Measurements from ENCODE around the gene SLC25A22. TPM values are rescaled to one million over a fixed set of nuclear protein-coding genes. Genes with fewer than 3 reads are reported as not detected.

Gene SLC25A22
- total RNA-seq, 2 experiments from 2014 or later: 81.1 to 83.9 TPM

DNA sequence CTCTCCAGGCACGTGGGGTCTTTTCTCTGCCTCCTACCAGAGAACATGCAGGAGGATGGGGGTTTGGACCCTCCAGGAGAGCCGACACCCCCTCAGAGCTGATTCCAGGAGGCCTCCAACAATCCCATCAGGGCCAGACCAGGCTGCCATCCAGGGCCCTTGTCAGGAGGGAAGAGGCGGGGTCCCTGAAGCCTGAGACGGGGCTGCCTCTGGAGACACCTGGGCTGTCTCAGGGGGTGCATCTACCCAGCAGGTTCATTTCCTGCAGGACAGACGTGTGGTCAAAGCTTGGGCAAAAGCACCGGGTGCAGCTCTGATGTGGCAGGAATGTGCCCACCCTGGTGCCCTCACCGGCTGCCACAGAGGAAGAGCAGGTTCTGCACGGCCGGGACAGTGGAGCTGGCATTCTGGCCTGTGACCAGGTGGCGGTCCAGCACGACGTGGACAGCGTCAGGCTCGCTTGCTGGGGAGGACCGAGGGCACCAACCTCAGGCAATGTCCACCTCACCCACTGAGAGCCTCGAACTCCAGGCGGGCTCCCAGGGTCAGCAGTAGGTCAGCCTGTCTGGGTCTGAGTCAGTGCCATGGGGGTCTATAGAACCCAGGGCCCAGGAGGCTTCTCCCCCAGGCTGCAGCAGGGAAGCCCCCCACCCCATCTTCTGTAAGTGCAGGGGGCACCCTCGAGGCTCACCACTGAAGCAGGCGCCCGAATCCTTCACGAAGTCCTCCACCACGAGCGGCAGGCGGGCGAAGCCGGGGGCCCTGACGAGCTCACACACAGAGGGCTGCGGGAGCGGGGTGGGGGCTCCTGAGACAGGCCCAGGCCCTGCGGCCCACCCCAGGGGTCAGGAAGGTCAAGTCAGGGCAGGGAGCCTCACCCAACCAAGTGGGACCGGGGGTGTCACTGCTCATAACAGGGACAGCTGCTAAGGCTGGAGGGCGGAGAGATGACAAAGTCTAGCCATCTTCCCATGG, 27.2 kb downstream of the SLC25A22 start:
- ChIA-PET POLR2A (interaction anchor here (0.5 kb wide), 1 partner anchor 82 kb away, joined by 6 read pairs; no protein-coding TSS in a partner anchor), CTCF (no interaction called here)

DNA sequence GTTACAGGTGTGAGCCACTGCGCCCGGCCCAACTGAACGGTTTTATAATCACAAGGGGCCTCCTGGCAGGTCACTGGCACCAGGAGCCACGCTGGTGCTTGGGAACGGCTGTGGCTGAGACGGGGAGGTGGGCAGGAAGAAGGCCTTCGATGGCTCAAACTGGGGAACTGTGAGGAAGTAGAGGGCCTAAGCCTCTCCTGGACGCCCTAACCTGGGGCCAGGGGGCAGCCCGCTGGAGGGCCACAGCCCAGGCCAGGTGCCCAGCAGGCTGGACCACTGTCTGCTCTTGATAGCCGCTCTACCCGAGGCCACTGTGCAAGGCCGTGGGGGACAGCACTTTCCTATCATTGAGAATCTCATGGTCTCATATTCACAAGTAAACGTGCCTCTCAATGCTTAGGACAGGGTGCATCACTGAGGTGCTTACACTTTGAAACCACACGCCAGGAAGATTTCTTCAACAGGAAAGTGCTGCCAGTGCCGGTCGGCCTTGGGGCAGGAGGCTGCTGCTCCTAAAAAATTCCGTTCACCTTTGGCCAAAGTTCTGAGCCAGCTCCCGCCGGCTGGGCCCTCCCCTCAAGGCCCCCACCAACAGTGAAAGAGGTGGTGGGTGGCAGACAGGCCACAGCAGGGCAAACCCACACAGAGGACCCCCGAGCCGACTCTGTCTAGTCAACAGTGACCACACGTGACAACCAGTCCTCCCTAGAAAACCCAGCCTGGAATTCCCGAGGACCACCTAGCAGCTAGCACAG, 28.0 kb downstream of the SLC25A22 start:
- ChIA-PET CTCF (no interaction called here), POLR2A (interaction anchor here (0.5 kb wide), 1 partner anchor 81 kb away, joined by 6 read pairs; no protein-coding TSS in a partner anchor)

DNA sequence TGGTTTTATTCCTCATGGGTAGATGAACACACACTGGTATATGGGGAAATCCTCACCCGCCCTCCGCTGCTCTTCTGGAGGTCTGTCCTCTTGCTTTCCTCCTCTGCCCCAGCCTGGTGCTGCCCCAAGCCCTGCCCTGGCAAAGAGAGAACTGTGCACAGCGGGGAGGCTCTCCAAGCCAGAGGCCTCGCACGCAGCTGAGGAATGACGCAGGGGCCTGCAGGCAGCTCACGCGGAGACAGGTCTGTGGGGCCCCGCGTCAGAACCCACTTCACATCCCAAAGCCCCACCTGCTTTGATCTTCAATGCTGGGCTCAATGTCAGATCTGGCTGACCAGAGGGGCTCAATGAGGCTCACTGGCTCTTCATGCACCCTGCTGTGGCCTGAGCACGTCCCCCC, 30.8 kb downstream of the SLC25A22 start:
- ChIA-PET POLR2A (no interaction called here), CTCF (interaction anchor here (1.2 kb wide), 1 partner anchor 13 kb away, joined by 3 read pairs; no protein-coding TSS in a partner anchor)

DNA sequence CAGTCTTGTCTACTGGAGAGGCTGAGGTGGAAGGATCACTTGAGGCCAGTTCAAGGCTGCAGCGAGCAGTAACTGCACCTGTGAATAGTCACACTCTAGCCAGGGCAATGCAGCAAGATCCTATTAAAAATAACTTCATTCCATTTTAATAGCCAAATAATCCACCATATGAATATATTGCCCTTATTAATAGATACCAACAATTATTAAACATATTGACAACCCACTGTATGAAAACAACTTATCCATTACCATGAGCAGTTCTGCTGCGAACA, 31.2 kb downstream of the SLC25A22 start:
- POLR2A ChIA-PET: no interaction called here
- CTCF ChIA-PET: interaction anchor here (0.7 to 1.2 kb wide), 2 partner anchors 13 to 37 kb away, joined by 3 read pairs; no protein-coding TSS in a partner anchor

DNA sequence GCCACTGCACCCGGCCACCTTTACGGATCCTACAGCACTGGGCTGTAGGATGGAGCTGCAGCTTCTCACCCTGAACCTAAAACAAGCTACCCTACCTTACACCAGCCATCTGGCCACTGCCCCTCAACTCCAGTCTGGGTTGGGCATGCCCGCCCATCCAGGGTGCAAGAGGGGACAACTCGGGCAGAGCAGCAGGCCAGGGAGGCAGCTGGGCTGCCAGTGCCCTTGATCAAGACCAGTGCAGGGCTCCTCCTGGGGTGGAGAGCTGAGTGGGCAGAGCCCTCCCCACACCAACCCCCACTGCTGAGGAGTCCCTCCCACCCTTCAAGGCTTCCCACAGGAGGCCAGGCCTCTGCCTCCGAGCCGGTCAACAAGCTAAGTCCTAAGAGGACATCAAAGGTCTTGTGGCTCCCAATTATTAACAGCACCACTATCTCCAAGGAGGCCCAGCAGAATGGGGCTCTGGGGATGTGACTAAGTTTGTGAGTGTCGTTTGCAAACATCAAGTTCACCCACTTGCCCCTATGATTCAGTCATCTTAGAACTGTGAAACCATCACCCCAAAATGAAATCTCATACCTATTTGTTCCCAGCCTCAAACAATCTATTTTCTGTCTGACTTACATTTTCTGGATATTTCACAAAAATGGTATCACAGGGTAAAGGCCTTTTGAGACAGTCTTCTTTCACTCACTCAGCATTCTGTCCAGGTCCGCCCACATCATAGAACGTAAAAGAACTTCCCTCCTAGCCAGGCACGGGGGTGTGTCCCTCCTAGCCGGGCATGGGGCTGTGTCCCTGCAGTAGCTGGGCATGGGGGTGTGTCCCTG, 31.8 kb downstream of the SLC25A22 start:
- ChIA-PET POLR2A (interaction anchor here (0.5 to 1.2 kb wide), 3 partner anchors 11 to 253 kb away, joined by 3 read pairs; partner anchors contain the start of gene TALDO1), CTCF (interaction anchor here (0.7 to 1.2 kb wide), 3 partner anchors 9 to 38 kb away, joined by 3 read pairs; no protein-coding TSS in a partner anchor)

DNA sequence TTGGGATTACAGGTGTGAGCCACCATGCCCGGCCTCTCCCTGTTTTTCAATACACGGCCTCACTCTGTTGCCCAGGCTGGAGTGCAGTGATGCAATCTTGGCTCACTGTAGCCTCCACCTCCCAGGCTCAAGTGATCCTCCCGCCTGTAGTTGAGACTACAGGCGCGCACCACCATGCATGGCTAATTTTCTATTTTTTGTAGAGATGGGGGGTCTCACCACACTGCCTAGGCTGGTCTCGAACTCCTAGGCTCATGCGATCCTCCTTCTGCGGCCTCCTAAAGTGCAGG, 32.3 kb downstream of the SLC25A22 start:
- ChIA-PET POLR2A (interaction anchor here (0.5 to 1.2 kb wide), 3 partner anchors 11 to 252 kb away, joined by 3 read pairs; partner anchors contain the start of gene TALDO1), CTCF (interaction anchor here (1.2 kb wide), 1 partner anchor 9 kb away, joined by 3 read pairs; no protein-coding TSS in a partner anchor)

DNA sequence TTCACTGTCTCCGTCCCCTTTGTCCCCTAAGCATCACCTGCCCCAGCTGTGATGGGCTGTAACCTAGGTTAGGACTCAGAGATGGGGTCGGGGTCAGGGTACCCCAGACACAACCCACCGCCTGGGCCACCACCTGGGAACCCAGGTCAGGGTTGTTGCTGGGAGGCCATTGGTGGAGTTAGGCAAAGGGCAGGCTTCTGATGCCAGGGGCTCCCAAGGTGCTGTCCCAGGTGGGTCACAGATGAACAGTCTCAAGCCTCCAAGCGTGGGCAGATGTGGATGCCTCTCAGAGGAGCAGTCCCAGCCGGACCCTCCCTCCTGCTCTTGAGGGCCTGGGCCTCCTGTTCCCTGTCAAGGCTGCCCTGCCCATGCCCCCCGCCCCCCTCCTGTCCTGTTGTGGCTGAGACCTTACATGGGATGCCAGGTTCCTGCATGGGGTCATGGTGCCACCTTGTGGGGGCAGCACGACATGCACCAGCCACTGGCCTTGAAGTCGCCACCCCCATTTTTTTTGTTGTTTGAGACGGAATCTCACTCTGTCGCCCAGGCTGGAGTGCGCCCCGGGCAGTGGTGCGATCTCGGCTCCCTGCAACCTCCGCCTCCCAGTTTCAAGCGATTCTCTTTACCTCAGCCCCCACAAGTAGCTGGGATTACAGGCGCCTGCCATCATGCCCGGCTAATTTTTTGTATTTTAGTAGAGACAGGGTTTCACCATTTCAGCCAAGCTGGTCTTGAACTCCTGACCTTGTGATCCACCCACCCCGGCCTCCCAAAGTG, 32.9 kb downstream of the SLC25A22 start:
- ChIA-PET POLR2A (interaction anchor here (0.5 to 1.2 kb wide), 2 partner anchors 12 to 252 kb away, joined by 3 read pairs; no protein-coding TSS in a partner anchor), CTCF (interaction anchor here (1.1 to 1.2 kb wide), 2 partner anchors 10 to 37 kb away, joined by 3 read pairs; no protein-coding TSS in a partner anchor)

DNA sequence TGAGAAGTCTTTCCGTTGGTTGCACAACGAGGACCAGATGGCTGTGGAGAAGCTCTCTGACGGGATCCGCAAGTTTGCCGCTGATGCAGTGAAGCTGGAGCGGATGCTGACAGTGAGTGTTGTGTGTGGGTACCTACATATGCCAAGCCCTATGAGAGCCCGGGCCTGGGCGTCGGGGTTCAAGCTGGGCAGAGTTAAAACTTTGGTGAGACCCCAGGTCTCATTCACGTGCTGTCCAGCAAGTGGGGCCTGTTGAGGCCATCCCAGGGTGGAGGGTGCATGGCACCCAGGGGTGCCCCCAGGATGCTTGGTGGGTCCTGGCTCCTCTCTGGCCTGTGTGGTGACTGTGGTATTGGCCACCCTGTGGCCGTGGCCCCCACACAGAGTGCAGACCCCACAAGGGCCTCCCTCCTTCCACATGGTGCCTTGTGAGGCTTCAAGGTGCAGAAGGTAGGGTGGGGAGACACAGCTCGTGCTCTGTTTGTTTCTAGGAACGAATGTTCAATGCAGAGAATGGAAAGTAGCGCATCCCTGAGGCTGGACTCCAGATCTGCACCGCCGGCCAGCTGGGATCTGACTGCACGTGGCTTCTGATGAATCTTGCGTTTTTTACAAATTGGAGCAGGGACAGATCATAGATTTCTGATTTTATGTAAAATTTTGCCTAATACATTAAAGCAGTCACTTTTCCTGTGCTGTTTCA, 33.6 kb downstream of the SLC25A22 start:
- ChIA-PET POLR2A (interaction anchor here (0.9 to 1.5 kb wide), 2 partner anchors 18 to 26 kb away, joined by 3 read pairs; partner anchors contain the start of genes CEND1 and TALDO1), CTCF (interaction anchor here (1.1 to 1.4 kb wide), 3 partner anchors 18 to 37 kb away, joined by 3 to 5 read pairs (median 3); partner anchors contain the start of gene TALDO1)

DNA sequence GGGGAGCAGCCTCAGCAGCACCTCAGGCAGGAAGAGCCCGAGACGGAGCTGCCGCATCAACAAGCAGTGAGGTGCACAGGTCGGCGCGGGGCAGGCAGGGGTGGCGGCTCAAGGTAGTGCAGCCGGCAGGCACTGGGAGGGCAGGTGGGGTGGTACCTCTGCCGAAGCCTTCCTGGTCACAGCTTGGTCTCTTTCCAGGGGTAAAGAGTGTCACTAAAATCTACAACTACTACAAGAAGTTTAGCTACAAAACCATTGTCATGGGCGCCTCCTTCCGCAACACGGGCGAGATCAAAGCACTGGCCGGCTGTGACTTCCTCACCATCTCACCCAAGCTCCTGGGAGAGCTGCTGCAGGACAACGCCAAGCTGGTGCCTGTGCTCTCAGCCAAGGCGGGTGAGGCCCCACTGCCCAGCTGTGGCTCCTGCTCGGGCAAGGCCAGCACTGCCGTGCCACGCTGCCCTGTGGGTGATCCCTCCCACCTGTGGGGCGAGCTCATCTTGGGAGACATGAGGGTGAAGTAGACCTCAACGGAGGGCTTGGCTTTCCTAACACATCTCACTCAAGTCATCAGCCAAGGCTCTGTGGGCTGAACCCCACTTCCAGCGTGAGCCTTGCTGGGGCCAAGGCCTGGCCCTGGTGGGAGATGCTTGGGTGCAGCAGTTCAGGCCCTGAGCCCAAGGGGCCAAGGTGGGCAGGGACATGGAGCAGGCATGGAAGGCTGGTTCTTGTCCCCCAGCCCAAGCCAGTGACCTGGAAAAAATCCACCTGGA, 34.3 kb downstream of the SLC25A22 start:
- CTCF ChIA-PET: interaction anchor here (1.1 to 1.4 kb wide), 4 partner anchors 17 to 36 kb away, joined by 3 to 5 read pairs (median 3); partner anchors contain the start of gene TALDO1
- POLR2A ChIA-PET: interaction anchor here (0.9 to 1.5 kb wide), 2 partner anchors 17 to 26 kb away, joined by 3 read pairs; partner anchors contain the start of genes CEND1 and TALDO1

DNA sequence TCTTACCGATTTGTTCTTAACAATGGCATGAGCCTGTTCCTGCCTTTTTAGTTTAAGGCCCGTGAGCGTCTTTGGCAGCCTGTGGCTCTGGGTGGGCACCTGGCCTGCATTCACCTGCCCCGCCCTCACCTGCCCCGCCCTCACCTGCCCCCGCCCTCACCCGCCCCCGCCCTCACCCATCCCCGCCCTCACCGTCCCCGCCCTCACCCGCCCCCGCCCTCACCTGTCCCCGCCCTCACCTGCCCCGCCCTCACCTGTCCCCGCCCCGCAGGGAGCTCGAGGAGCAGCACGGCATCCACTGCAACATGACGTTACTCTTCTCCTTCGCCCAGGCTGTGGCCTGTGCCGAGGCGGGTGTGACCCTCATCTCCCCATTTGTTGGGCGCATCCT, 35.0 kb downstream of the SLC25A22 start:
- ChIA-PET CTCF (interaction anchor here (1.2 to 1.4 kb wide), 3 partner anchors 16 to 35 kb away, joined by 3 to 5 read pairs (median 3); partner anchors contain the start of gene TALDO1), POLR2A (interaction anchor here (1.5 kb wide), 1 partner anchor 16 kb away, joined by 3 read pairs; the partner anchor contains the start of gene TALDO1)

DNA sequence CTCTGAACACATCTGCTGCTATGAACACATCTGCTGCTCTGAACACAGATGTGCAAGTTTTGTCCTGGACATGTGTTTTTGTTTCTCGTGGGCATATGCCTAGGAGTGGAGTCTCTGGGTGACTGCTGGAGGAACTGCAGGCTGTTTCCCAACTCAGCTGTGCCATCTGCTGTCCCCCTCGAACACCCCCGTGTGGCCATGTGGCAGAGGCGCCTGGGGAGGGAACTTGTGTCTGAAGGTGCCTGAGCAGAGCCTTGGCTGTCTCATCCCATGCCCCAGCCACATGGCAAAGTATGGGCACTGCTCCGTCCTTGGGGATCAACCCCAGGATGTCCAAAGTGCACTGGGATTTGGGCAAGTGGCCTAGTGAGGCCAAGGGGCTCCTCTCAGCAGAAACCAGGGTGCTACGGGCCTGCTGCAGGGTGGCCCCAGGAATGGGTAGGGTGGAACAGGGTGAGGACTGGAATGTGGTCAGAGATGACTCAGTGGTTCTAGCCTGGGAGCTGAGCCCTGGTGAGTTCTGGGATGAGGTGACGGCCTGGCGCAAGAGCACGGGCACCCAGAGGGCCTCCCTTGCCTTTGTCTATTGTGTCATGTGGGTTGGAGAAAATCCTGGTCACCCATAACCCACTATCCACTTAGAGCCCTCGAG, 35.5 kb downstream of the SLC25A22 start:
- ChIA-PET POLR2A (no interaction called here), CTCF (interaction anchor here (0.6 to 1.5 kb wide), 3 partner anchors 12 to 937 kb away, joined by 3 to 4 read pairs (median 3); no protein-coding TSS in a partner anchor)

DNA sequence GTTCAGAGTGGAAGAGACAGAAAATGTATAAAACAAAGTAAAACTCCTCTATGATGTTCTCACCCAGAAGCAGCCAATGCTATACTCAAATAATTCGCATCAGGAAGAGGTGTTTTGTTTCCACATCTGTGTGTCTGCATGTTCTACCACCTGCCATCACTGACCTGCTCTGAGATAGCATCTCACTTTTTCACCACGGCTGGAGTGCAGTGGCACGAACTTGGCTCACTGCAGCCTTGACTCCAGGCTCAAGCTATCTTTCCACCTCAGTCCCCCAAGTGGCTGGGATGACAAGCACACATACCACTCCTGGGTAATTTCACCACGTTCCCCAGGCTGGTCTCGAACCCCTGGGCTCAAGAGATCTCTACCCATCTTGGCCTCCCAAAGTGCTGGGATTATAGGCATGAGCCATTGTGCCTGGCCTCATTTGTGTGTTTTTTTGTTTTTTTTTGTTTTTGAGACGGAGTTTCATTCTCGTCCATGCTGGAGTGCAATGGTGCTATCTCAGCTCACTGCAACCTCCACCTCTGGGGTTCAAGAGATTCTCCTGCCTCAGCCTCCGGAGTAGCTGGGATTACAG, 36.5 kb downstream of the SLC25A22 start:
- CTCF ChIA-PET: interaction anchor here (0.6 to 1.5 kb wide), 2 partner anchors 11 to 937 kb away, joined by 3 to 4 read pairs; no protein-coding TSS in a partner anchor
- POLR2A ChIA-PET: no interaction called here

DNA sequence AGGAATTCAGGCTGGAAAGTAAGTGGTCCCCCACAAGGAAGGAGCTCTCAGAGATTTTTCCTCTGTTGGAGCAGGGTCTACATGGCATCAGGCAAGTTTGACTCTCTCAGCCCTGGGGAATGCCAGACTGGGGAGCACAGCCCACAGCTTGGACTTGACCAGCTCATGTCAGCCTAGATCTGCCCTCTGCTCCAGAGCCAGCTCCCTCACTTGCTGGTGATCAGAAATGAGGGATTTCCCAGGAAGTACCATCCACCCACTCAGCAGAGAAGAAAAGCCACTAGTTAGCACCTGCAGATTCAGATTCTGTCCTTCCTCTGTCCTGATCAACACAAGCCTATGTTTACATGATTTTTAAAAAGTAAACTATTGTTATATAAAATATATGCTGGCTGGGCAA, 37.8 kb downstream of the SLC25A22 start:
- CTCF ChIA-PET: no interaction called here

DNA sequence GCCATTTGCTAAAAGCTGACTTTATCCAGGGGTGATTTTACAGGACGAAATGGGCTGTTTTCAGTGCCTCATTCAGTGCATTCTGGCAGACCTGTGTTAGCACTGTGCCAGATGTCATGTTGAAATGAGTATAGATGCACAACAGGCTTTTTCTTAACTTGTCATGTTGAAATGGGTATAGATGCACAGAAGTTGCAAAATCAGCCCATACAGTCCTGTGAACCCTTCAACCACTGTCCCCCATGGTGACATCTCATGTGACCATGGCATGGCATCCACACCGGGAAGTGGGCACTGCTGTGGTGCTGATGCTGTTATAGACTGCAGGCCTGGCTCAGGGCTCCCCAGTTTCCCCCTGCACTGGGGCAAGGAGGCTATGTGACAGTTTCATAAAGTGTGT, 48.4 kb downstream of the SLC25A22 start:
- CTCF ChIA-PET: interaction anchor here (1.4 to 1.9 kb wide), 2 partner anchors 12 to 22 kb away, joined by 4 to 5 read pairs; no protein-coding TSS in a partner anchor

More for the DNA sequence above, 37.8 kb downstream of the SLC25A22 start:
- POLR2A ChIA-PET: no interaction called here

DNA sequence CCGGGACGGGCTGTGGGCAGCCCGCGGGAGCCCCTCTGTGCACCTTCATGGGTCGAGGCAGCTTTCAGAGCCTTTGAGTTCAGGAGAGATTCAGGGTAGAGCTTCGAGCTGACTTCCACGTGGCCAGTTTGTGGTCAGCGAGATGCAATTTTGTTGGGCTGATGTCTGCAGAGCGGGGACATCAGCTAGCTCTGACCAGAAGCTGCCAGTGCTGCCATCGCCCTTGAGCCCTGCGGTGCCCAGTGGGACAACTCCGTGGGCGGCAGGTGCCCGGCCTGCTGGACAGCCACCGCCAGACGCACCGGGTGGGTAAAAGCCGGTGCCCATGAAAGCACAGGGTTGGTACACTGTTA, 50.1 kb downstream of the SLC25A22 start:
- ChIA-PET POLR2A (interaction anchor here (0.6 to 1.3 kb wide), 3 partner anchors 18 to 49 kb away, joined by 3 to 4 read pairs (median 3); no protein-coding TSS in a partner anchor), CTCF (interaction anchor here (0.8 to 2.6 kb wide), 6 partner anchors 11 to 51 kb away, joined by 3 to 12 read pairs (median 4); partner anchors contain the start of genes GATD1 and TMEM80)

More for the DNA sequence above, 48.4 kb downstream of the SLC25A22 start:
- POLR2A ChIA-PET: interaction anchor here (0.5 kb wide), 1 partner anchor 148 kb away, joined by 3 read pairs; no protein-coding TSS in a partner anchor

Measured in activated CD8-positive, alpha-beta memory T cell treated with anti-CD3 and anti-CD28 coated beads for 36 hours (primary cell).